SU-DHL-6 (cell line): ENCODE measurements around the gene CST6.
A peak's percentile ranks its signal among the peaks of the same experiment; 100 is the strongest.

ENCODE experiments used
- H2AFZ ChIP-seq: fragments of 200-600 bp; sonication (generic); 2 replicates; pipeline ENCODE4 v1.6.1; 2014; ENCODE audit warnings: low read depth, mild to moderate bottlenecking, moderate library complexity, mixed read lengths, antibody characterized with exemption, low read length; ENCODE audit not compliant: severe bottlenecking
- H3F3A ChIP-seq: fragments of 200-600 bp; shearing (Covaris generic); 2 replicates; pipeline ENCODE4 v1.6.0; 2016; ENCODE audit warnings: antibody characterized with exemption, mild to moderate bottlenecking; ENCODE audit not compliant: insufficient read depth
- H3K27ac ChIP-seq: fragments of 200-600 bp; sonication (generic); 2 replicates; pipeline ENCODE4 v1.5.1; 2016; ENCODE audit warnings: low read depth, mild to moderate bottlenecking, low read length, moderate library complexity, mixed read lengths
- H3K27me3 ChIP-seq: fragments of 200-600 bp; sonication (generic), shearing (Covaris generic); 2 replicates; pipeline ENCODE4 v1.6.0; 2014; ENCODE audit warnings: mild to moderate bottlenecking, low read length
- H3K36me3 ChIP-seq: fragments of 200-600 bp; sonication (generic); 2 replicates; pipeline ENCODE4 v1.6.1; 2014; ENCODE audit warnings: mild to moderate bottlenecking, low read length, mixed read lengths
- H3K4me2 ChIP-seq: fragments of 300-600, 200-600 bp; shearing (Covaris generic), sonication (generic); 2 replicates; pipeline ENCODE4 v1.6.0; 2014; ENCODE audit warnings: low read length, low read depth, mild to moderate bottlenecking; ENCODE audit not compliant: poor library complexity, severe bottlenecking
- H3K4me3 ChIP-seq: fragments of 200-600 bp; sonication (generic); 2 replicates; pipeline ENCODE4 v1.5.1; 2014; ENCODE audit warnings: antibody characterized with exemption, low read length, mild to moderate bottlenecking, mixed read lengths; ENCODE audit not compliant: insufficient read depth, poor library complexity, severe bottlenecking
- H3K79me2 ChIP-seq: fragments of 200-600 bp; sonication (generic); 2 replicates; pipeline ENCODE4 v1.6.1; 2014; ENCODE audit warnings: mild to moderate bottlenecking, low read length, moderate library complexity; ENCODE audit not compliant: insufficient read depth
- H3K9ac ChIP-seq: fragments of 200-600 bp; sonication (generic); 2 replicates; pipeline ENCODE4 v1.7.0; 2014; ENCODE audit warnings: mild to moderate bottlenecking, low read length
- H3K9me2 ChIP-seq: fragments of 200-600 bp; sonication (generic); replicated peaks from 2 replicates; pipeline ENCODE4 v1.6.1; 2014; ENCODE audit warnings: low read length; ENCODE audit not compliant: insufficient read depth
- H3K9me3 ChIP-seq: fragments of 200-600 bp; sonication (generic); 2 replicates; pipeline ENCODE4 v1.6.1; 2014; ENCODE audit warnings: low read length, mixed read lengths; ENCODE audit not compliant: insufficient read depth
- H4K20me1 ChIP-seq: fragments of 200-600 bp; sonication (generic); 2 replicates; pipeline ENCODE4 v1.6.1; 2014; ENCODE audit warnings: low read depth, mild to moderate bottlenecking, antibody characterized with exemption, low read length, moderate library complexity, mixed read lengths
- EZH2phosphoT487 ChIP-seq: fragments of 200-600 bp; sonication (generic), shearing (Covaris generic); conservative IDR thresholded peaks from 2 replicates; pipeline ENCODE4 v1.6.1; 2018; ENCODE audit warnings: mild to moderate bottlenecking, antibody characterized with exemption, low read length, moderate library complexity, mixed read lengths
- TF ChIP-seq, protein P1 (sequence below): fragments of 200-600 bp; sonication (generic); IDR thresholded peaks from one replicate; pipeline ENCODE4 v1.5.1; 2017; ENCODE audit warnings: antibody characterized with exemption, mild to moderate bottlenecking, low read length, moderate library complexity; ENCODE audit not compliant: insufficient read depth, poor library complexity, severe bottlenecking

Gene CST6

DNA sequence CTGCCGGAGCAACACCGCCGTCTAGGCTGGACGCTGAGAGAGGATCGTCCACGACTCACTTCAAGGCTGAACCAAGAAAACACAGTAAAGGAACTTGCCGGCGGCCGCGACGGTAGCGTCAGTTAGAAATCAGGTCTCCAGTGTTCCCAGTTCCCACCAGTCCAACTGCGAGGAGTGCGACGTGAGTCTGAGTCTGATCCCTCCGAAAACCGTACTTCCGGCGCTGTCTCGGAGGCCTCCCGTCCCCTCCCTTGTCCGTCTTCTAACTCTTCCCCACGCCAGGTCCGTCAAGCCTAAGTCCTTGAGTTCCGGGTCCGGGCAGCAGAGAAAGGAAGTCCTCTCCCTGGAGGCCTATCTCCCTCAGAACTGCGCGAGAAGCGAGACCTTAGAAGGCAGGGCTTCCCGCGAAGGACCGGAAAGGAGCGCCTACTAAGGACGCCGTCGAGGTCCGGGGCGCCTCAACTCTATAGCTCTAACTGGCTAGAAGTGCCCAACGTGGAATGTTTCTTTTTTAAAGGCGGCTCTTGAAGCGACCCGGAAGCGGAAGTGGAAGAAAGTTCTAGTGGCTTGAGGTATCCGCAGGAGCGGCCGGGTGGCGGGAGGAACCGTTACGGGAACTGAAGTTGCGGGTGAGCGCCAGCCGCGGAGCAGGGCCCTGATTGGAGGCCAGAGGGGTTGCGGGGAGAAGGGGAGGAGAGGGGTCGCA is 9.7 kb upstream of the CST6 start, which contains the start of the genes BANF1 and EIF1AD:
Gene BANF1, plus strand, starts transcription at position 562 of the 706 bp plus-strand sequence. CDS start 748 bp downstream, outside the sequence.
Gene EIF1AD, minus strand, starts transcription at position 216 of the 706 bp plus-strand sequence. CDS start 1,768 bp downstream, outside the sequence.
- Histone ChIP-seq H2AFZ (peak within 1 kb of the TSS; percentile 39), H3K79me2 (peaks cover 26% of the 10 kb centered on the region)

DNA sequence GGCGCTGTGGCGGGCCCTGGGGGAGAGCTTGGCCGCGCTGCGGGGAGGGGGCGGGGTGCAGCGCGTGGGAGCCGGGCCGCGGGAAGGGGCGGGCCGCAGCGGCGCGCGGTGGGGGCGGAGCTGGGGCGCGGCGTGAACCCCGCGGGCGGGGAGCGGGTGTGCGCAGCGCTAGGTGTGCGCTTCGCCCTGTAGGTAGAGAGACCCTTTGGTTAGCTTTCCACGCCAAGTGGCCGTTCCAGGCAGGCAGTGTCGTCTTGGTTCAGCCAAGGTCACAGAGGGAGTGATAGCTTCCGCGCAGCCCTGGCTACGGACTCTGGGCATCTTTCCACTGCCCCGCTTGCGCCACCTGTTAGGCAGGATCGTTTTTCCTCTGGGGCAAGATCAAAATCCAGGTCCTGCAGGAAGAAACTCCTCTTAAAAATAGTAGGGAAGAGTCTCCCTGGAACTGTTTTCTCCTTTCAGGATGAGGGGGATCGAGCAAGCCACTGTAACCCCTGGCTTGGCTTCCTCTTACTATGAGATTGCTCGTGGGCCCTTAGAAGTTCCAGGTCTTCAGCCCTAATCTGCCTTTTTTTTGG is 9.1 kb upstream of the CST6 start:
- H3K4me2 ChIP-seq: peak overlapping the region; percentile 80
- peak overlapping the region; percentile 87 for H3K4me3 ChIP-seq
- H3K9ac ChIP-seq: peak overlapping the region; percentile 78
- no peaks in the 10 kb centered on the region for H3K27me3 ChIP-seq
- no peaks in the 10 kb centered on the region for H3K9me3 ChIP-seq
- peaks cover 3% of the 10 kb centered on the region; the same call in 1 of the 2 replicates for H3K36me3 ChIP-seq
- no peak for TF ChIP-seq EZH2phosphoT487
- TF ChIP-seq, protein P1, sequence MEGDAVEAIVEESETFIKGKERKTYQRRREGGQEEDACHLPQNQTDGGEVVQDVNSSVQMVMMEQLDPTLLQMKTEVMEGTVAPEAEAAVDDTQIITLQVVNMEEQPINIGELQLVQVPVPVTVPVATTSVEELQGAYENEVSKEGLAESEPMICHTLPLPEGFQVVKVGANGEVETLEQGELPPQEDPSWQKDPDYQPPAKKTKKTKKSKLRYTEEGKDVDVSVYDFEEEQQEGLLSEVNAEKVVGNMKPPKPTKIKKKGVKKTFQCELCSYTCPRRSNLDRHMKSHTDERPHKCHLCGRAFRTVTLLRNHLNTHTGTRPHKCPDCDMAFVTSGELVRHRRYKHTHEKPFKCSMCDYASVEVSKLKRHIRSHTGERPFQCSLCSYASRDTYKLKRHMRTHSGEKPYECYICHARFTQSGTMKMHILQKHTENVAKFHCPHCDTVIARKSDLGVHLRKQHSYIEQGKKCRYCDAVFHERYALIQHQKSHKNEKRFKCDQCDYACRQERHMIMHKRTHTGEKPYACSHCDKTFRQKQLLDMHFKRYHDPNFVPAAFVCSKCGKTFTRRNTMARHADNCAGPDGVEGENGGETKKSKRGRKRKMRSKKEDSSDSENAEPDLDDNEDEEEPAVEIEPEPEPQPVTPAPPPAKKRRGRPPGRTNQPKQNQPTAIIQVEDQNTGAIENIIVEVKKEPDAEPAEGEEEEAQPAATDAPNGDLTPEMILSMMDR: no peak
- no peaks in the 10 kb centered on the region for H3K9me2 ChIP-seq
- peak overlapping the region; percentile 39 for H2AFZ ChIP-seq
- no peaks in the 10 kb centered on the region; the same call in 1 of the 2 replicates for H4K20me1 ChIP-seq
- peaks cover 4% of the 10 kb centered on the region; the same call in 1 of the 2 replicates for H3F3A ChIP-seq
- peaks cover 26% of the 10 kb centered on the region for H3K79me2 ChIP-seq
- H3K27ac ChIP-seq: peak overlapping the region; percentile 89

More for the DNA sequence above, 9.7 kb upstream of the CST6 start, which contains the start of the genes BANF1 and EIF1AD:
- Histone ChIP-seq H3K4me3 (peak within 1 kb of the TSS; percentile 87), H3F3A (peaks cover 4% of the 10 kb centered on the region; the same call in 1 of the 2 replicates), H3K9me2 (no peaks in the 10 kb centered on the region), H3K4me2 (peak within 1 kb of the TSS; percentile 80), H3K9ac (peak within 1 kb of the TSS; percentile 78), H4K20me1 (no peaks in the 10 kb centered on the region; the same call in 1 of the 2 replicates), H3K36me3 (peaks cover 3% of the 10 kb centered on the region; the same call in 1 of the 2 replicates), H3K9me3 (no peaks in the 10 kb centered on the region), H3K27ac (peak within 1 kb of the TSS; percentile 89), H3K27me3 (no peaks in the 10 kb centered on the region)
- TF ChIP-seq EZH2phosphoT487: no peak
- TF ChIP-seq, protein P1: no peak

DNA sequence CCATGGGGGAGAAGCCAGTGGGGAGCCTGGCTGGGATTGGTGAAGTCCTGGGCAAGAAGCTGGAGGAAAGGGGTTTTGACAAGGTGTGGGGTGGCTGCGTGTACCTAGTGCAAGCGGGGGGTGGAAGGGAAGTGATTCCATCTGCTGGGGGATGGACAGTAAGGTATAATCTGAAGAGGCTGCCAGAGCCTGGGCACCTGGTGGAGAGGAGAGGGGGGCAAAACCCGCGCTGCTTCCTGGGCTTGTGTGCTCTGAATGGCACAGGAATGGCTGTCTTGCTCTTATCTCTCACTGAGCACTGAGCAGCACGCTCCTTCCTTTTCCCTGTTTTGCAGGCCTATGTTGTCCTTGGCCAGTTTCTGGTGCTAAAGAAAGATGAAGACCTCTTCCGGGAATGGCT is 8.5 kb upstream of the CST6 start:
- Histone ChIP-seq H3F3A (peaks cover 4% of the 10 kb centered on the region; the same call in 1 of the 2 replicates), H3K4me3 (peak overlapping the region; percentile 87), H3K79me2 (peaks cover 26% of the 10 kb centered on the region), H3K36me3 (peaks cover 3% of the 10 kb centered on the region; the same call in 1 of the 2 replicates), H4K20me1 (no peaks in the 10 kb centered on the region; the same call in 1 of the 2 replicates), H3K9me3 (no peaks in the 10 kb centered on the region), H3K27me3 (no peaks in the 10 kb centered on the region), H3K27ac (0 out of 2 replicates have a peak overlapping the region, but pooled peaks have one; percentile 89), H3K9ac (peak overlapping the region; percentile 78), H3K9me2 (no peaks in the 10 kb centered on the region), H3K4me2 (peak overlapping the region; percentile 80), H2AFZ (no peak overlapping the region)
- no peak for TF ChIP-seq EZH2phosphoT487
- TF ChIP-seq, protein P1: no peak
